Measurements from ENCODE around the gene TRIM69.

DNA sequence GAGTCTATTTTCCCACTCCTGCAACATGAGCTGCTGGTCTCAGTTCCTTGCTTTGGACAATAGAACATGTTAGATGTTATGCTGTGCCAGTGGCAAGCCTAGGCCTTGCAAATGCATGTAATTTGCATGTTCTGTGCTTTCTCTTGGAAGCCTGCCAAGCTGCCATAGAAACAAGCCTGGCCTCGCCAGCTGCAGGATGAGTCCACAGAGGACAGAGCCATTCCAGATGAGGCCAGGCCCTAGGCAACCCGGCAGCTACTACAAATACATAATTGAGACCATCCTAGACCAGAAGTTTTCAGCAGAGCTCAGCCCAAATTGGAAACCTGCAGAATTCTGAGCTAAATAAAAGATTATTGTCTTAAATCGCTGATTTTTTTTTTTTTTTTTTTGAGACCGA lies 39.6 kb downstream of the TRIM69 start:
- no peak for TF ChIP-seq POLR2A (IDR thresholded peaks at IDR 0.05)
- TF ChIP-seq, protein P1, sequence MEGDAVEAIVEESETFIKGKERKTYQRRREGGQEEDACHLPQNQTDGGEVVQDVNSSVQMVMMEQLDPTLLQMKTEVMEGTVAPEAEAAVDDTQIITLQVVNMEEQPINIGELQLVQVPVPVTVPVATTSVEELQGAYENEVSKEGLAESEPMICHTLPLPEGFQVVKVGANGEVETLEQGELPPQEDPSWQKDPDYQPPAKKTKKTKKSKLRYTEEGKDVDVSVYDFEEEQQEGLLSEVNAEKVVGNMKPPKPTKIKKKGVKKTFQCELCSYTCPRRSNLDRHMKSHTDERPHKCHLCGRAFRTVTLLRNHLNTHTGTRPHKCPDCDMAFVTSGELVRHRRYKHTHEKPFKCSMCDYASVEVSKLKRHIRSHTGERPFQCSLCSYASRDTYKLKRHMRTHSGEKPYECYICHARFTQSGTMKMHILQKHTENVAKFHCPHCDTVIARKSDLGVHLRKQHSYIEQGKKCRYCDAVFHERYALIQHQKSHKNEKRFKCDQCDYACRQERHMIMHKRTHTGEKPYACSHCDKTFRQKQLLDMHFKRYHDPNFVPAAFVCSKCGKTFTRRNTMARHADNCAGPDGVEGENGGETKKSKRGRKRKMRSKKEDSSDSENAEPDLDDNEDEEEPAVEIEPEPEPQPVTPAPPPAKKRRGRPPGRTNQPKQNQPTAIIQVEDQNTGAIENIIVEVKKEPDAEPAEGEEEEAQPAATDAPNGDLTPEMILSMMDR (IDR thresholded peaks at IDR 0.05) = no peak
